Activated naive CD4-positive, alpha-beta T cell treated with anti-CD3 and anti-CD28 coated beads for 36 hours (primary cell): ENCODE data around the gene CAV3. TPM values are rescaled to one million over a fixed set of nuclear protein-coding genes. Genes with fewer than 3 reads are reported as not detected.

ENCODE experiments used
- CTCF ChIA-PET: fragments of 350-600 bp; sonication (Branson Sonifier 250); formaldehyde crosslinking; loops from one replicate; lab custom pipeline; 2021; ENCODE audit warnings: antibody characterized with exemption; lab: Charles Lee
- DNase-seq: peaks from one replicate; pipeline ENCODE4 v3.0.0-alpha.2; 2020
- H3K27ac Mint-ChIP-seq: one replicate; pipeline ENCODE4 v1.8.0; 2021; ENCODE audit warnings: mild to moderate bottlenecking, mixed read lengths
- H3K27me3 Mint-ChIP-seq: one replicate; pipeline ENCODE4 v1.8.0; 2021; ENCODE audit warnings: low read depth, mixed read lengths
- H3K36me3 Mint-ChIP-seq: one replicate; pipeline ENCODE4 v1.8.0; 2021; ENCODE audit warnings: low read depth, mixed read lengths
- H3K4me1 Mint-ChIP-seq: one replicate; pipeline ENCODE4 v1.8.0; 2021; ENCODE audit warnings: low read depth, mixed read lengths
- H3K4me3 Mint-ChIP-seq: one replicate; pipeline ENCODE4 v1.8.0; 2021; ENCODE audit warnings: mild to moderate bottlenecking, moderate library complexity, mixed read lengths
- H3K9me3 Mint-ChIP-seq: one replicate; pipeline ENCODE4 v1.8.0; 2021; ENCODE audit warnings: mixed read lengths
- intact Hi-C: fragments of 100-400 bp; cut with micrococcal nuclease; formaldehyde crosslinking; loops from one replicate; pipeline ENCODE4 v1.15.1; 2023
- total RNA-seq, 2 experiments: library from RNA; stranded (reverse); gene quantifications; one replicate each; pipeline ENCODE4 v1.2.3, GENCODE V29; 2021

CAV3 gene
- total RNA-seq, 2 experiments from 2014 or later, result not detected

- peaks cover 14% of the 10 kb centered on the region for H3K4me1 Mint-ChIP-seq
- H3K27ac Mint-ChIP-seq, result no peak overlapping the region
- peaks cover 44% of the 10 kb centered on the region for H3K27me3 Mint-ChIP-seq
- DNase-seq, result peak; percentile 21
- peak overlapping the region; percentile 36 for H3K4me3 Mint-ChIP-seq
- no peaks in the 10 kb centered on the region for H3K36me3 Mint-ChIP-seq
- CTCF ChIA-PET, result interaction anchor here (0.6 to 2.0 kb wide), 6 partner anchors 9 to 203 kb away, joined by 3 to 8 read pairs (median 4); no protein-coding TSS in a partner anchor
- intact Hi-C loops, result loop anchor here (1.0 to 10.0 kb wide), 6 partner anchors 86 to 534 kb away; partner anchors contain the start of gene RAD18
- H3K9me3 Mint-ChIP-seq, result no peaks in the 10 kb centered on the region
These were observed 34.9 kb downstream of the CAV3 start for GRCh38 chr3:8768364-8769087.

- CTCF ChIA-PET, result interaction anchor here (0.6 to 2.0 kb wide), 13 partner anchors 9 to 610 kb away, joined by 3 to 9 read pairs (median 4); no protein-coding TSS in a partner anchor
- Mint-ChIP-seq H3K4me1 (peaks cover 14% of the 10 kb centered on the region), H3K27ac (no peak within 1 kb of the TSS), H3K4me3 (peak within 1 kb of the TSS; percentile 36), H3K9me3 (no peaks in the 10 kb centered on the region), H3K27me3 (peaks cover 44% of the 10 kb centered on the region), H3K36me3 (no peaks in the 10 kb centered on the region)
- intact Hi-C loops, result loop anchor here (1.0 to 10.0 kb wide), 6 partner anchors 87 to 533 kb away; partner anchors contain the start of gene RAD18
- peak; percentile 62 for DNase-seq
These were observed 35.7 kb downstream of the CAV3 start, which contains the start of gene OXTR for GRCh38 chr3:8769088-8769822. TSS of gene OXTR (minus strand) at chr3:8769613. CDS start at chr3:8768187, 1,426 bp downstream.

GRCh38 chr3:8773941-8774542 is 40.4 kb downstream of the CAV3 start:
- H3K9me3 Mint-ChIP-seq, result no peaks in the 10 kb centered on the region
- peaks cover 7% of the 10 kb centered on the region for H3K4me1 Mint-ChIP-seq
- DNase-seq, result no peak
- H3K27ac Mint-ChIP-seq, result no peak overlapping the region
- intact Hi-C loops, result no loop called here
- no peak overlapping the region for H3K4me3 Mint-ChIP-seq
- CTCF ChIA-PET, result no interaction called here
- peaks cover 39% of the 10 kb centered on the region for H3K27me3 Mint-ChIP-seq
- H3K36me3 Mint-ChIP-seq, result no peaks in the 10 kb centered on the region

DNA sequence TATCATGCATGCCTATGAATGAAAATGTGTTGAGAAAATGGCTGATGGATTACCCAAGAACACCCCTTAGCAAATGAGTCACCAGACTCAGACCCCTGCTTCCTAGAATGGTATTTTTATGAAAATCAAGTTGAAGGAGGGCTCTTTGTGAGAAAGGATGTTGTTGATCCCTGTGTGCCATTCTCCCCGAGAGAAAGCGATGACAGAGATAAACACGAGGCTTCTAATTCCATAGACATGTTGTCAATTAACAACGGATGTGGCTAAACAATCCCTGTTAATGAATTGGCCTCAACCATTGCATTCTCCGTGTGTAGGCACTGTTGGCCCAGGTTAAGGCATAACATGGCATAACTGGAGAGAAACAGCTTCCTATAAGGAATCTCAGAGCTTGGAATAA is 41.6 kb downstream of the CAV3 start:
- peaks cover 32% of the 10 kb centered on the region for H3K27me3 Mint-ChIP-seq
- H3K4me3 Mint-ChIP-seq, result no peak overlapping the region
- no peaks in the 10 kb centered on the region for H3K4me1 Mint-ChIP-seq
- no peaks in the 10 kb centered on the region for H3K9me3 Mint-ChIP-seq
- H3K36me3 Mint-ChIP-seq, result no peaks in the 10 kb centered on the region
- no peak overlapping the region for H3K27ac Mint-ChIP-seq
- DNase-seq, result no peak
- intact Hi-C loops, result no loop called here
- CTCF ChIA-PET, result no interaction called here

DNA sequence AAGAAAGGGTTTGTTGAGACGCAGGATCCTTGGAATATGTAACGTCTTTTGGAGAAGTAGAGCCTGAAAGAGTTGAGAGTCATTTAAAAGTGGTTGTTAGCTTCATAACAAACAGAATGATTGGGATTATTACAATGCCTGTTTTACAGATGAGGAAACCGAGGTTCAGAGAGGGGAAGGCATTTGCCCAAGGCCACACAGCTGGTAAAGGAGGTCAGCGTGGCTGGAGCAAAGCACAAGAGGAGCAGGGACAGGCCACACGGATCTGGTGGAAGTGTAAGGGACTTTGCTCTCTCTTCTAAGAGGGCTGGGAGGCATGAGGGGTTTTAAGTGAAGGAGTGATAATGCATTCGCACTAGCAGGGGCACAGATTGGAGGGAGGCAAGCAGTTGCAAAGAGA is 42.0 kb downstream of the CAV3 start:
- Mint-ChIP-seq H3K27ac (no peak overlapping the region), H3K9me3 (no peaks in the 10 kb centered on the region), H3K4me3 (no peak overlapping the region), H3K4me1 (no peaks in the 10 kb centered on the region), H3K27me3 (peaks cover 28% of the 10 kb centered on the region), H3K36me3 (no peaks in the 10 kb centered on the region)
- CTCF ChIA-PET, result no interaction called here
- intact Hi-C loops, result no loop called here
- no peak for DNase-seq

DNA sequence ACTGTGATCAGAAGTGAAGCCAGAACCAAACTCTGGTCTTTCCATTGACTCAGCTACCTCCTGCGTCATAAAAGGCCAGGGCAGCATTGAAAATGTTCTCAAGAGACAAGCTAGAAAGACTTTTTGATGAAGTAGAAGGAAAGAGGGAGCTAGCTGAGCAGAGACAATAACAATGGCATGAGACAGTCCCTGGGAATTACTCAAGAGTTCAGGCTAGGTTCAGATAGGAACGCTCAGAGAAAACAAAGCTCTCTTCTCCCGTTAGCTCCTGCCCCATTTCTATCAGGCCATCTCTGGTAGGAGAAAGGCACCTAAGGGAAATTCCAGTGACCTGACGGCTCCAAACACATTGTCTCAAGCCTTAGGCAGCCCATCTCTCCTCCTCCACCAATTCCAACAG is 42.8 kb downstream of the CAV3 start:
- intact Hi-C loops, result no loop called here
- H3K27ac Mint-ChIP-seq, result no peak overlapping the region
- no peak for DNase-seq
- H3K4me1 Mint-ChIP-seq, result no peaks in the 10 kb centered on the region
- H3K9me3 Mint-ChIP-seq, result no peaks in the 10 kb centered on the region
- H3K4me3 Mint-ChIP-seq, result no peak overlapping the region
- H3K27me3 Mint-ChIP-seq, result peaks cover 24% of the 10 kb centered on the region
- no peaks in the 10 kb centered on the region for H3K36me3 Mint-ChIP-seq
- CTCF ChIA-PET, result no interaction called here

- H3K36me3 Mint-ChIP-seq, result no peaks in the 10 kb centered on the region
- intact Hi-C loops, result no loop called here
- H3K27me3 Mint-ChIP-seq, result peaks cover 18% of the 10 kb centered on the region
- H3K27ac Mint-ChIP-seq, result no peak overlapping the region
- H3K4me3 Mint-ChIP-seq, result no peak overlapping the region
- CTCF ChIA-PET, result interaction anchor here (1.6 kb wide), 1 partner anchor 8 kb away, joined by 9 read pairs; the partner anchor contains the start of gene OXTR
- no peaks in the 10 kb centered on the region for H3K9me3 Mint-ChIP-seq
- no peak for DNase-seq
- H3K4me1 Mint-ChIP-seq, result no peaks in the 10 kb centered on the region
These were observed 43.8 kb downstream of the CAV3 start for GRCh38 chr3:8777201-8777977.

DNA sequence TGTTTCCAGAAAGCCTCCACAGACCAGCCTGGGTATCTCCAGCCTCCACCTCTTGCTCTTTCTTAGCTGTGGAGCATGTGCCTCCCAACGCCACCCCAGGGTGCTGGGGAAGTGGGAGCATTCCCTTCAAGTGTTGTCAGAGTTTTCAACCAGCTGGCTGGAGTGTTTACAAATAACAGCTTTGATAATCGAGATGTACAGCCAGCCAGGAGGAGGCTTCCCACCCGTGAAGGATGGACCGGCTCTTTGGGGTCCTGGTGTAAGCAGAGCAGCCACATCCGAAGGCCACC is 44.3 kb downstream of the CAV3 start:
- Mint-ChIP-seq H3K27me3 (peaks cover 18% of the 10 kb centered on the region), H3K27ac (no peak overlapping the region), H3K36me3 (no peaks in the 10 kb centered on the region), H3K9me3 (no peaks in the 10 kb centered on the region), H3K4me3 (no peak overlapping the region), H3K4me1 (no peaks in the 10 kb centered on the region)
- no peak for DNase-seq
- CTCF ChIA-PET, result interaction anchor here (1.6 kb wide), 1 partner anchor 8 kb away, joined by 9 read pairs; the partner anchor contains the start of gene OXTR
- intact Hi-C loops, result no loop called here

DNA sequence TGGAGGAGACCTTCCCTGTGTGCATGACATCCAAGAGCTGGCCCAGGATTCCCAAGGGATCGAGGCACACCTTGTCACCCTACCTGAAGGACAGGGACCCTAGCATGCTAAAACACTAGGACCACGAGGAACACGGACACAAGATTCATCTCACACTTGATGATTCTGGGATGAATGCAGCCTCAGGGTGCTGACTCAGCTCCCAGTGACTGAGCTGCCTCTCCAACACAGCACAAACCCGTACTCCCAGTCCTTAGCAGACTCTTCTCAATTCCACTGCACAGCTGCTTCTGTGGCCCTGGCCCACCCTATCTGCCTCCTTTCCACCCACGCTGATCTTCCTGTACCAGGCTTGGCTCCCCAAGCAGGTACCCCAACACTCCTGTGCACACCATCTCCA is 44.9 kb downstream of the CAV3 start:
- no peaks in the 10 kb centered on the region for H3K9me3 Mint-ChIP-seq
- H3K4me3 Mint-ChIP-seq, result no peak overlapping the region
- CTCF ChIA-PET, result interaction anchor here (1.6 kb wide), 1 partner anchor 9 kb away, joined by 9 read pairs; the partner anchor contains the start of gene OXTR
- intact Hi-C loops, result no loop called here
- no peaks in the 10 kb centered on the region for H3K4me1 Mint-ChIP-seq
- no peak for DNase-seq
- no peaks in the 10 kb centered on the region for H3K36me3 Mint-ChIP-seq
- no peak overlapping the region for H3K27ac Mint-ChIP-seq
- H3K27me3 Mint-ChIP-seq, result peaks cover 16% of the 10 kb centered on the region

DNA sequence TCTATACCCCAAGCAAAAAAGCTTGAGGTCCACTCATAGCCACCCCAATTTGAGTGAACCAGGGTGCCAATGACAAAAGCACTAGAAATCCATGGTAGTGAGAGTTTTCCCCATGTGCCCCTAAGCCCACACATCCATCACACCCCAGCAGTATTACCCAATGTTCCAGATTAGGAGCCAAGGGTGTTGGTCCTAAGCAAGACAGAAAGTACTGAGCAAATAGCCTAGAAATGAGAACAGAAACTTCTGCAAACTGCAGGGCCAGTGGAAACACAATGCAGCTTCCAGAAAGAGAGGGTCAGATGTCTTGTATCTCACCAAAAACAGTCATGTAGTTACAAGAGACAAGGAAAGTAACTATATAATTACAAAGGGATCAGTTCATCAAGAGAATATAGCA is 46.7 kb downstream of the CAV3 start:
- CTCF ChIA-PET, result no interaction called here
- H3K9me3 Mint-ChIP-seq, result no peaks in the 10 kb centered on the region
- no peaks in the 10 kb centered on the region for H3K36me3 Mint-ChIP-seq
- intact Hi-C loops, result no loop called here
- DNase-seq, result no peak
- H3K27ac Mint-ChIP-seq, result no peak overlapping the region
- H3K27me3 Mint-ChIP-seq, result peaks cover 13% of the 10 kb centered on the region
- H3K4me3 Mint-ChIP-seq, result no peak overlapping the region
- H3K4me1 Mint-ChIP-seq, result no peaks in the 10 kb centered on the region

GRCh38 chr3:8784676-8785435 is 51.3 kb downstream of the CAV3 start:
- Mint-ChIP-seq H3K4me1 (no peaks in the 10 kb centered on the region), H3K27me3 (no peaks in the 10 kb centered on the region), H3K4me3 (no peak overlapping the region), H3K27ac (no peak overlapping the region), H3K9me3 (no peaks in the 10 kb centered on the region), H3K36me3 (no peaks in the 10 kb centered on the region)
- no peak for DNase-seq
- CTCF ChIA-PET, result no interaction called here
- intact Hi-C loops, result no loop called here
